ENCODE measurements around the gene NIT2.
"Not testable (repeated sequence)": the region's sequence is repeated elsewhere in the genome, so short reads cannot be mapped to it uniquely, and the experiment has no call there.

The NIT2 gene, protein sequence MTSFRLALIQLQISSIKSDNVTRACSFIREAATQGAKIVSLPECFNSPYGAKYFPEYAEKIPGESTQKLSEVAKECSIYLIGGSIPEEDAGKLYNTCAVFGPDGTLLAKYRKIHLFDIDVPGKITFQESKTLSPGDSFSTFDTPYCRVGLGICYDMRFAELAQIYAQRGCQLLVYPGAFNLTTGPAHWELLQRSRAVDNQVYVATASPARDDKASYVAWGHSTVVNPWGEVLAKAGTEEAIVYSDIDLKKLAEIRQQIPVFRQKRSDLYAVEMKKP

DNA sequence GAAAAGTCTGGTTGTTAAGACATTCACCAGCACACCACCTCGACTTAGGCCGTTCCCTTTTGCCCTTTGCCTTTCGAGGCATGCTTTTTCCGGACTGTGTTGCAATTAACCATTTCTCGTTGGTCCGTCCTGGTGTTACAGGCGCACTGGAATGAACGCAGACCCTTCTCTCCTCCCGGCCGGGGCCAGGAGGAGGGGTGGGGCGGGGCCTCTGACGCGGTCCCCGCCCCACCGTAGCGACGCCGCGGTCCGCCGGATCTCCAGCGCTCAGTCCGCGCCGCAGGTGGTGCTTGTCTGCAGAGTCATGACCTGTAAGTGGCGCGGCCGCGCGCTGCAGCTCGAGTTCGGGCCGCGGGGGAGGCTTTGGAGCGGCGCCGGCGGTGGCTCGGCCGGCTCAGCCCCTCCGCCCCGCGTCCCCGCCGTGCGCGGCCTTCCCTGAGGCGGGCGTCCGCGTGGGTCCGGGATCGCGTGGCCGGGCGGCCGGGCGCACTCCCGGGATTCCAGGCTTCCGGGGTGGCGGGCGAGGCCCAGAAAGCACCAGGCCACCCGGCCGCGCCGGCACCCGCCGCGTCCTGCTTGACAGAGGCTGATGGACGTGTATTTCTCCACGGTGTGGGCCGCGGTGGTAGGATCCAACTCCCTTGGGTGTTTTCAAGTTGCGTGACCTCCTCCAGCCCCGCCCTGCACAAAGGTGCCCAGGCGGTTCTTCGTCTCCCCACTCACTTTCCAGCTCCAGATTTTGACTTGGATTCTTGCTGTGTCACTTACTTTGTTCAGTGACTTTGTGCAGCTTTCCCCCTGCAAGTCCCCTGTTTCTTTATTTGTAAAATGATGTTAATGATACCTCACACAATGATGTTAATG, at the start of gene NIT2:
NIT2 (plus strand) TSS at position 270 of the 864 bp plus-strand sequence; CDS start at position 305, 35 bp downstream.
- DNase-seq (ENCODE audit: low read depth in 4 of 4, low spot score in 1 of 4): peak; percentile 57 to 76 (median 65)

DNA sequence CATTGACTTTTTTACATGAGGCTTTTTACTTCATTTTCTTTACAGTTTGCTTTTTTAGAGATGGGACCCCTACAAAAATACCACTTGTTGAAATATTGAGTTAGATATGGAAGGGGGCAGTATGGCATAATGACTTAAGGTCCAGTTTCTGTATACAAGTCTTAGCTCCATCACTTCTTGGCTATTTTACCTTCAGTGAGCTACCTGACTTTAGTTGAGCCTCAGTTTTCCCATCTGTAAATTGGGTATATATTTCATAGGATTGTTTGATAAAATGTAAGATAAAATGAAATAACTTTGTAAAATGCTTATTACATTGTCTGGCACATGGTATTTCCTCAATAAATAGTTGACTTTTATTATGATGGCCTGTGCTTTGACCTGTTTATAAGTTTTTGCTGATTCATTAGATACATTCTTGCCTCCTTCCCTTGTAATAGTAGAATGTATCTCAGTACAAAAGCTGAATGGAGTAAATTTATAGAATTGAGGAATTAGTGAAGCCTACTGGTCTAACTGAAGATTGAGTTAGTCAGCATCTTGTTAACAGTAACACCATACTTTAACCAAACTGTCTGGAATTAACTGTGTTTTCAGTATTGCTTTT, 46.2 kb upstream of the NIT2 start:
- DNase-seq (ENCODE audit: low read depth in 4 of 4, low spot score in 1 of 4): no peak

DNA sequence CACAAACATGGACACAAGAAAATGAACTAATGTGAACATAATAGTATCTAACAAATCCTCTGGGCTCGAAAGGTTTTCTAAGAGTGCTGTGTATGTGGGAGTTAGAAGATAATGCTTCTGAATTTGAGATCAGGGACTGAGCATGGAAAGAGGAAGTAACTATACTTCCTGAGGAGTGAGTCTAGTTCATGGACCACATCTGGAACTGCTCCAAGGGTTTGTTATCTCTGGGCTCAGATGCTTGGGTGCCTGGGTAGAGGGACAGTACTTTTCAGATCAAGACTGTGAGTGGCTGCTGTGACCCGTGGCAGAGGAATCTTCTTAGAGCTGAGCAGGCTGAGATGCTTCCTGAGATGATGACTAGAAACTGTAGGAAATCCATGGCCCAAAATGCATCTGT, 45.2 kb upstream of the NIT2 start:
- DNase-seq (ENCODE audit: low read depth in 4 of 4, low spot score in 1 of 4): no peak

DNA sequence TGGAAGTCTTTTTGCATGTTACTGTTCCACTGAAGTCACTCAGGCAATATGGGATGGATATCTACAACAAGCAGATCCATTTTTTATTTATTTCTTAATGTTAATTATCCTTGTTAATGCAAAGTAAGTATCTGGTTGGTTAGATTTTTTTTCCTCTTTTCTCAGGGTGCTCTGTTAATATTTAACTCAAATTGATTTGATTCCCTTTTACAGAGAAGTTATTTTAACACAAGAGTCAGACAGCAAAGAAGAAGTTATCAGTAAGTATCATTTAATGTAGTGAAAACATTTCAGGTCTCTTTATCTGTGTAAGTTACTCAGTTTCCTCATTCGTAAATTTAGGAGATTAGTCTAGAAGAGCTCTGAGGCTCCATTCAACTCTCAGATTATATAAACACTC, 39.5 kb upstream of the NIT2 start:
- no peak for DNase-seq (ENCODE audit: low read depth in 4 of 4, low spot score in 1 of 4)

DNA sequence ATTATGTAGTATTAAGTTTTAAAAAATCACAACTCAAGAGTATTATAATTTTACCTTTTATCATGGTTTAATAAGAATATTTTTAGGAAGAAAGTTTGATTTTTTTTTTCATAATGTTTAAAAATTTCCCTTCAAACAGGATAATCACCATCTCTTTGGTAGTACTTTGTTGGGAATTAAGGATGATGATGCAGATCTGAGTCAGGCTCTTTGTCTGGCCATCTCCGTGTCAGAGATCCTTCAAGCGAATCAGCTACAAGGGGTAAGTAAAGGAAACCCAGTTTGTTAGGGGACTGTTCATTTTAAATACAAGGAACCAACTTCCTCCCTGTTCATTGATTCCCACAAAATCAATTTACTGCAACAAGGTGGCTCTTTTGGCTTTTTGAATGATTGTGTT, 36.8 kb upstream of the NIT2 start:
- no peak for DNase-seq (ENCODE audit: low read depth in 4 of 4, low spot score in 1 of 4)

DNA sequence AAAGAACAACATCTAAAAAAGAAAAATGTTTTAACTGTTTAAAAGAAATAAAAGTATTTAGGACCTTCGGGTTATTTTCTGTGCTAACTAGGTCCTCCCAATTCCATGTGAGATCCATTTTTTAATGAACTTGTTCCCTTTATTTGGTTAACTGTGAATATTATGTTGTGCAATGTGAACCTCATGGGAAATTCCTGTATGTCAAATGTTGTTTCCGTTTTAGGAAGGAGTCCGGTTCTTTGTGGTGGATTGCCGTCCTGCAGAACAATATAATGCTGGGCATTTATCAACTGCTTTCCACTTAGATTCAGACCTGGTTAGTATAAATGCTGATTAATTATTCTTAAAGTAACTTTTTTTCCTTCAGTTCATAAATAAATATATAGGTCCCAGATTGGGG, 35.5 kb upstream of the NIT2 start:
- no peak for DNase-seq (ENCODE audit: low read depth in 4 of 4, low spot score in 1 of 4)

DNA sequence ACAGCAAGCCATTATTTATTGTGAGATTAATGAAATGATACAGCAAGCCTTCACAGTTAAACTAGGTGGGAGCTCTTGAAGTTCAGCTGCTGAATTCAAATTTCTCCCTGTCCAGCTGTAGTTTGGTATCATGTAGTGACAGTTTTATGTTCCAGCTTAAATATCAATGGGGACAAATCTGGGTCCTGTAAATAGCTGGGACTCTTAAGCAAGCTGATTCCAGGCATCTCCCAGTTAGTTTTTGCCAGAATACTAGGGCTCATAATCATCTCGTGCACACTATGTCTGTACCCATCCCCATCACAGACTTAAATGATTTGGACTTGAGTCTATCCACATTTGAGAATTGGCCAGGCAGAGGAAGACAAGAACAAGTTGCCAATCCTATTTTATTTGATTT, 27.9 kb upstream of the NIT2 start:
- DNase-seq (ENCODE audit: low read depth in 4 of 4, low spot score in 1 of 4): no peak

DNA sequence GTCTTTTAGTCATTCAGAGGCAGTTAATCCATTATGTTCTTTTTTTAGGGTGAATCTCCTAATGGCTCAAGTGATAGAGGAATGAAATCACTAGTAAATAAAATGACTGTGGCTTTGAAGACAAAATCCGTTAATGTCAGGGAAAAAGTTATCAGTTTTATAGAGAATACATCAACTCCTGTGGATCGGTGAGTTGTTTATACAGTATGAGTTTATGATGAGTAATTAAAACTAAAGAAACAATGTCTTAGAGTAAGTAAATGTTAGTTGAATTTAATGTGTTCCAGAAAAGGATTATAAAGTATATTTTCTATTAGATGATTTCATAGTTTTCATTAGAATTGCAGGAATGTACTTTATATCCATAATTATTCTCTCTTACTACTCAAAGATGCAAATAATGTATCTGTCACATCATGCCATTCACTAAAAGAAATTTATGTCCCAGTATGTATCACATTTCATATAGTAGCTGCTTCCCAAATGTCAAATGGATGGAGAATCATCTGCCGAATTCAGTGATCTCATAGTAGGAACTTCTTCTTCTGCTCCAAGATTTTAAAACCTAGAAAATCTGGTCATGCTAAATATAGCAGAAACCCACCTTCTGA, 24.1 kb upstream of the NIT2 start:
- DNase-seq (ENCODE audit: low read depth in 4 of 4, low spot score in 1 of 4): no peak

DNA sequence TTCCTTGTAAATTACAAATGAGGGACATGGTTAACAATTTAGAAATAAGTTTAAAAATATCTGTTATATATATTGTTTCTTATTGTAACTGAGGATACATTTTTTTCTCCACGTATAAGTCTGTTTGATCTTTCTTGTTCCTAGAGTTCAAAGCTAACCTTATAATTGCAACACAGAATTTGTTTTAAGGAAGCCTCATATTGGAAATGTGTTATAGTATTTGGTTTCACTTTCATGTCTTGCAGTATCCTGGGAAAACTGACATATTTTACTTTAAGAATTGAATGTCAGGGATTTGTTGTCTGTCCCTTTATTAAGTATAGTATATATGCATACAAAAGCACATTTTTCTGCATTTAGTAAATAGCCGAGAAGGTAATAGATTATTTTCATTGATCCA, 23.5 kb upstream of the NIT2 start:
- no peak for DNase-seq (ENCODE audit: low read depth in 4 of 4, low spot score in 1 of 4)

DNA sequence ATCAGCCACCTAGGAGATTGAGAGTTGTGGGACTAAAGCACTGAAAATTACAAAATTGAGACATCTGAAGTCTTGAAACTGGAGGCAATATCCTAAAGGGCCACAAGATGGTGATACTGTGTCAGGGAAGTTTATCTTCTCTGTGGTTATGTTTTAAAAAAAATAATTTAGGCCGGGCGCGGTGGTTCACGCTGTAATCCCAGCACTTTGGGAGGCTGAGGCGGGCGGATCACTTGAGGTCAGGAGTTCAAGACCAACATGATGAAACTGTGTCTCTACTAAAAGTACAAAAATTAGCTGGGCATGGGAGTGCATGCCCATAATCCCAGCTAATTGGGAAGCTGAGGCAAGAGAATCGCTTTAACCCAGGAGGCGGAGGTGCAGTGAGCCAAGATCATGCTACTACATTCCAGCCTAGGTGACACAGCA, 17.9 kb upstream of the NIT2 start:
- DNase-seq (ENCODE audit: low read depth in 4 of 4, low spot score in 1 of 4): no peak

DNA sequence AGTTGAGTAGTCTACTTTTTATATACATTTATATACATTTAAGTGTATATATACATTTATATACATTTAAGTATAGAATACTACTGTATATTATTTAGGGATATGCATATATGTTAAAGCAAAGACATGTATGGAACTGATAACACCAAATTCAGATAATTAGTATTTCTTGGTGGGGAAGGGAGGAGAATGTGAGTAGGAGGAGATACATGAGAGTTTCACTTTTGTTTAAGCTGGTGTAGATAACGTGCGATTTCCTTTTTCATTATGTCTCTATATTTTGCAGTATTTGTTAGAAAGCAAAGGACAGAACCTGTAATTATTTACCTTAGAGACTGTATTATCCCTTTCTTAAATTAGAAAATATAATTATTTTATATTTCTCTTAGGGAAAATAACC, 16.6 kb upstream of the NIT2 start:
- DNase-seq (ENCODE audit: low read depth in 4 of 4, low spot score in 1 of 4): no peak

DNA sequence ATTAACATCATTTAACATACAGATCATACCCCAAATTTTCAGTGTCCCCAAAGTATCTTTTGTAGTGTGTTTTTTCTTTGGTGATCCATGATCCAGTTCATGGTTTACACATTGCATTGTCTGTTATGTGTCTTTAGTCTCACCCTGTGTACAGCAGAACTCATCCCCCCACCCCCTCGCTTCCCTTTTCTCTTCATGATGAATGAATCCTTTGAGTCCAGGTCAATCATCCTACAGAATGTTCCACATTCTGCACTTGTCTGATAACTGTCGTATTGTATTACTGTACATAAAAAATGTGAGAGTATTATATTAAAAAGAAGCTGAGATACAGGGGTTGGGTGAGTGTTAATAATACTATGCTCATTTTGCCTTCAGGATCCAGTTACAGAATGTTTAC, 14.6 kb upstream of the NIT2 start:
- no peak for DNase-seq (ENCODE audit: low read depth in 4 of 4, low spot score in 1 of 4)

DNA sequence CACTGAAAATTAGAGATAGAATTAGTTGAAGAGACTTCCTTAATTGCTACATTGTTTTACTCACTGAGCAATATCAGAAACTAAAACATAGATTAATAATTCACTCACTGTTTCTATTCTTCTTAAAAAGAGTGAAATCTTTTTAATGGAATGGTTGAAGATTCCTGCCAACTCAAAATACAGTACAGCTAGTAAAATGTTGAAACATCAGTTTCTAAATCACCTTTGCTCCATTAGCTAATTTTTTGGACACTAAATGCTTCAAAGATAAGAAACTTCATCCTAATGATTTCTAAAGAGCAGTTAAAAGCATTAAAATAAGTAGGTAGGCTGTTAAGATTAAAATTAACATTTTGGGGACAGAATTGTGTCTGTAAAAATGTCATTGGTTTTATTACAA, 10.5 kb upstream of the NIT2 start:
- DNase-seq (ENCODE audit: low read depth in 4 of 4, low spot score in 1 of 4): no peak

DNA sequence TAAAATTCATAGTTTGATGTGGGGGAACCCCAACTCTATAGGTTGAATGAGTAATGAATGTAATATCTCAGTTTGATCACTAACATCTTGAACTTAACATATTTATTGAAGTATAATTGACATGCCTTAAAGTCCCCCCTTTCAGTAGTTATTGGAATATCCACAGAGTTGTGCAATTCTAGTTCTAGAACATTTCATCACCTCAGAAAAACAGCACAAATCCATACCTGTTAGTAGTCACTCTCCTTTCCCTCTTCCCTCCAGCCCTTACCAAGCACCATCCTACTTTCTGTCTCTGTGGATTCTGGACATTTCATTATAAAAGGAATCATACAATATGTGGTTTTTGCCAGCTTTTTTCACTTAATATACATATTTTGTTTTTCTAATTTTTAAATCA, 8.7 kb upstream of the NIT2 start:
- no peak for DNase-seq (ENCODE audit: low read depth in 4 of 4, low spot score in 1 of 4)

DNA sequence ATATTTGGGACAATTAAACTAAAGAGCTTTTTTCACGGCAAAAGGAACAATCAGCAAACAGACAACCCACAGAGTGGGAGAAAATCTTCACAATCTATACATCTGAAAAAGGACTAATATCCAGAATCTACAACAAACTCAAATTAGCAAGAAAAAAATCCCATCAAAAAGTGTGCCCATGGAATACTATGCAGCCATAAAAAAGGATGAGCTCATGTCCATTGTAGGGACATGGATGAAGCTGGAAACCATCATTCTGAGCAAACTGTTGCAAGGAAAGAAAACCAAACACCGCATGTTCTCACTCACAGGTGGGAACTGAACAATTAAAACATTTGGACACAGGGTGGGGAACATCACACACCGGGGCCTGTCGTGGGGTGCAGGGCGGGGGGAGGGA, 7.2 kb upstream of the NIT2 start:
- DNase-seq (ENCODE audit: low read depth in 4 of 4, low spot score in 1 of 4): not testable (repeated sequence)

DNA sequence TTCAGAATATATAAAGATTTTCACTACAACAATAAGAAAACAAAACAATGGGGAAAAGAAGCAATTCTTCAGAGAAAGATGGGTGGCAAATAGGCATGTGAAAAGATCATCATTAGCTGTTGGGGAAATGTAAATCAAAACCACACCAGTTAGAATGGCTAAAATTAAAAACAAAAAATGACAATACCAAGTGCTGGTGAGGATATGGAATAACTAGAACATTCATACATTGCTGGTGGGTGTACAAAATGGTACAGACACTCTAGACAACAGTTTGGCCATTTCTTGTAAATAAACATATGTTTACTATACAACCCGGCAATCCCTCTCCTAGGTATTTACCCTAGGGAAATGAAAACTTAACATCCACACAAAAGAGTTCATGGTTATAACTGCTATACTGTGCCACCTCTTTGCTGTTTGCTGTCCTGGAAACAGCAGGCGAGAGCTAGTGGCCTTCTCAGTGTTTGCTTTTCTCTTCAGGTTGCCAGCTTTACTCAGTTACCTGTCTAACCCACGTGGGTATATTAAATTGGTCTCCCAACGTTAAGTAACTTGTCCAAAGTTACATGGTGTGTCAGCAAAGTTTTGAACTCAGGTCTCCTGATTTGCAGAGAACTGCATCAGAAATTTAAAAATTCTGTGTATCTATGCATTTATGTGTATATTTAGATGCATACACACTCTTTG, 4.6 kb upstream of the NIT2 start:
- DNase-seq (ENCODE audit: low read depth in 4 of 4, low spot score in 1 of 4): no peak

DNA sequence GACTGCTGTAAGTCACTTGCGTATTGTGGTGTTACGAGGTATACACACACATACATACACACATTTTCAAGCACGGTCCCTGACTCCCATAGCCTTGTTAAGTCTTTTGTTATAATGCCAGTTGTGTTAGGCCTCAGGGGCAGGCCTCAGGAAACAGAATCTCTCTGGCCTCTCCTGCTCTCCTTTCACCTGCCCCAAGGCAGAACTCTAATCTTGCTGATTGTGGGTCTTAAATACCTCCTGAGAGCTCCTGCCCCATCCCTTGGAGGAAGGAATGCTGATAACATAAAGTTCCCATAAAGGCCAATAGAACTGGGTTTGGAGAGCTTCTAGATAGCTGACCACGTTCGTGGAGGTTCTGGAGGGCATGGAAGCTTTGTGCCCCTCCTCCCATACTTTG, 3.9 kb upstream of the NIT2 start:
- no peak for DNase-seq (ENCODE audit: low read depth in 4 of 4, low spot score in 1 of 4)

DNA sequence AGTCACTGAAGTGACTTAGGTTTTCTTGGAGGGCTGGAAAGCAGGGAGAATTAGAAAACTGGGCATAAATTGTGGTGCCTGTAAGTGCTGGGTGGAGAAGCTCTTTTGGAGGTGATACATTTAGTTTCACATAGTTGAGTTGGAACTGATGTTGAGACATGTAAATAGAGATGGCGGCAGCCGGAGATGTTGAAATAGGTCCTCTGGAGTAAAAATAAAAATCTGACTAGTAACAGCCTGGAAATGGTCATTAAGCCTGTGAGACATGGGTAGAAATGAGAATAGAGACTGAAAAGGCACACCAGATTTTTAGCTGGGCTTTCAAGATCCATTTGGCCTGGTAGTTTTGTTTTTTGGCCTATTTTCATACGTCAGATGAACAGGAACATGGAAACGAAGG, 2.9 kb upstream of the NIT2 start:
- DNase-seq (ENCODE audit: low read depth in 4 of 4, low spot score in 1 of 4): no peak

DNA sequence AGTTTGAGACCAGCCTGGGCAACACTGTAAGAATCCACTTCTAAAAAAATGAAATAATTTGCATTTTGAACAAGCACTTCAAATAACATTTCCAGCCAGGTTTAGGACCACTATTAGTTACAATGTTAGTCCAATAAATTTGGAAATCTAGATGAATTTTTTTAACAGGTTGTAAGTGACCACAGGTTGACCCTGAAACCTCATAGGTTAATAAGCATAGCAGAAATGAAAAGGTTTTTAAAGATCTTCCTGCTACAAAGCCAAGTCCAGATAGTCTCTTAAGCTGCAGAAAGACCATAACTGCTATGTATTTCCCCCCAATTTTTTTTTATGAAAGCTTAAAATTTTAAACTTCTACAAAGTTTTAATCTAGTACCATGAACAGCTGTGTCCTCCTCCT, 1.5 kb upstream of the NIT2 start:
- DNase-seq (ENCODE audit: low read depth in 4 of 4, low spot score in 1 of 4): no peak

DNA sequence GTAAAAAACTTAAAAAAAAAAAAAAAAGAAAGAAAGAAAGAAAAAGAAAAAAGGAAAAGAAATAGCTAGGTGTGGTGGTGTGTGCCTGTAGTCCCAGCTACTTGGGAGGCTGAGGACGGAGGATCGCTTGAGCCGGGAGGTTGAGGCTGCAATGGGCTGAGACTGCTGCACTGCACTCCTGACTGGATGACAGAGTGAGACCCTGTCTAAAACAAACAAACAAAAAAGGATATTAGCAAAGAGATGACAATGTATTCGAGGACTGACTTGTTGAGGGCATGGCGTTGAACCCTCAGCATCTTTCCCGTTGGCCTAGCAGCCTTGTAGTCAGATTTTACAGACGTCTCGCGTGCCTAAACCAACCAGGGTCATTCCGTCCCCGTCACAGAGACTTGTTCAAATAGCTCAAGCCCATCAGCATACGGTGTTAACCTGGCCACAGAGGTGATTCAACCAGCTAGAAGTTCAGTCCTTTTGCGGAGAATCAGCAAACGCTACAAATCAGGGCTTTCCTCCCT, 528 bp upstream of the NIT2 start:
- no peak for DNase-seq (ENCODE audit: low read depth in 4 of 4, low spot score in 1 of 4)

DNA sequence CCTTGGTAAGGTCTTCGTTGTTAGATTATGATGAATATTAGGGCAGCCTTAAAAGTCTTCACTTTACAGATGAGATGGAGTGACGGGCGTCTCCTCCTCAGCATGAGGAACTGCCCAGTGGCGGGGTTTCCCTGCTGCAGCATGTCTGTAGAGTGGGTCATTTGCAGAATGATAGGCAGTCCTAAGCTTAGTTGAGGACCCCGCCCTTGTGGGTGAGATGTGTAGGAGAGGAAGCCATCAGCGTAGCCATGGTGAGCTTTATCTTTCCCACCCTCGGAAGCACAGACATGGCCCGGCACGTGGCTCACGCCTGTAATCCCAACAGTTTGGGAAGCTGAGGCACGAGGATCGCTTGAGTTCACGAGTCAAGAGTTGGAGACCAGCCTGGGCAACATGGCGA, 877 bp downstream of the NIT2 start:
- no peak for DNase-seq (ENCODE audit: low read depth in 4 of 4, low spot score in 1 of 4)

All from stimulated activated CD4-positive, alpha-beta T cell treated with anti-CD3 and anti-CD28 coated beads, Interleukin-1b, Interleukin-23, amount 100 ng/mL, for 24 hours (primary cell).